ENCODE data around the gene ZNF500.

DNA sequence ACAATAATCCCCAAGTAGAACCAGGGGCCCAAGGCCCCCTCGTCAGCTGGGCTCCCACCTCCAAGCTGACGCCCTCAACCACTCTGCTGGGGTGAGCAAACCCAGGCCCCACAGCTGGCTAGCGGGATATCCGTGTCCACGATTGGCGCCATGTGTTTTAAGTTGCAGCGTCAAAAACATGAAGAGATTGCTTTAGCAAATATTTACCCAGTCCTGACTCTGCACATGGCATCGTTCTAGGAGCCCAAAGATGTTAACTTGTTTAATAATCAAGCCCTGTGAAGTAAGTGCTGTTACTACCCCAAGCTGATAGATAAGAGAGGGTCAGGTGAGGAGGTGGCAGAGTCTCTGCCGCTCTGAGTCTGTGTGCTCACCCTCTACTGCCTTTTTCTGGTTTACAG, 21.5 kb upstream of the ZNF500 start:
- TF ChIP-seq POLR2A (IDR thresholded peaks at IDR 0.05; ENCODE audit: low read depth, low read length) (no peak), POLR2AphosphoS5 (IDR thresholded peaks at IDR 0.05; ENCODE audit: low read depth, low read length) (no peak)

Measured in GM12892 (cell line).